ENCODE results near the gene KCNIP1. TPM values are rescaled to one million over a fixed set of nuclear protein-coding genes. Genes with fewer than 3 reads are reported as not detected.

Gene KCNIP1
- total RNA-seq, 1 experiment from 2014 or later, result not detected

GRCh38 chr5:170473642-170474041, 30.2 kb upstream of the KCNIP1 start:
- POLR2A ChIA-PET, result no interaction called here
- H3K4me2 ChIP-seq (ENCODE audit: low read length), result no peak overlapping the region
- peaks cover 12% of the 10 kb centered on the region for H3K27me3 ChIP-seq (ENCODE audit: insufficient read depth, low read length)
- H3K9me2 ChIP-seq (ENCODE audit: insufficient read depth), result no peaks in the 10 kb centered on the region
- CTCF ChIA-PET, result no interaction called here
- intact Hi-C loops (cut with micrococcal nuclease), result no loop called here
- ATAC-seq, result no peak
- no peak overlapping the region for H3K9ac ChIP-seq (ENCODE audit: low read length)
- no peak overlapping the region for H3K4me3 ChIP-seq (replicated peaks in 1 of 2; ENCODE audit: low read depth in 1 of 2, low read length in 2 of 2)
- TF ChIP-seq SRF (IDR thresholded peaks at IDR 0.05; ENCODE audit: low read depth) (no peak), SIN3A (IDR thresholded peaks at IDR 0.05; ENCODE audit: low read depth) (no peak), ELF1 (IDR thresholded peaks at IDR 0.05; ENCODE audit: borderline replicate concordance, low read depth) (no peak), ZBTB33 (IDR thresholded peaks at IDR 0.05; ENCODE audit: extremely low read depth, insufficient replicate concordance, low read length) (no peak)
- H4K20me1 ChIP-seq (ENCODE audit: insufficient read depth), result no peaks in the 10 kb centered on the region
- no peaks in the 10 kb centered on the region for H3K9me3 ChIP-seq (ENCODE audit: control insufficient read depth in 1 of 2, insufficient read depth in 1 of 2, low read depth in 1 of 2, low read length in 2 of 2)
- H3K4me1 ChIP-seq (ENCODE audit: control insufficient read depth in 1 of 2, insufficient read depth in 2 of 2, low read length in 2 of 2), result no peaks in the 10 kb centered on the region
- RAD21 ChIA-PET (ENCODE audit: low non-redundant PET in 1 of 2, low total read pairs in 2 of 2, uncharacterized antibody in 2 of 2, unreplicated experiment in 2 of 2), result no interaction called here
- no peak overlapping the region for H3K27ac ChIP-seq (ENCODE audit: low read depth, low read length)
- DNase-seq (ENCODE audit: low read depth, low spot score), result no peak
- no peaks in the 10 kb centered on the region for H3K79me2 ChIP-seq (ENCODE audit: insufficient read depth, low read length)
- BruUV-seq (replicated peaks), result no TSS peak
- no peaks in the 10 kb centered on the region for H3K36me3 ChIP-seq (ENCODE audit: control insufficient read depth in 1 of 2, insufficient read depth in 2 of 2, low read length in 2 of 2)
- H2AFZ ChIP-seq (ENCODE audit: low read depth, low read length, poor library complexity, severe bottlenecking), result no peak overlapping the region

- intact Hi-C loops (cut with micrococcal nuclease), result no loop called here
These were observed 29.1 kb upstream of the KCNIP1 start for GRCh38 chr5:170474489-170475274.

More at GRCh38 chr5:170474489-170475274, 29.1 kb upstream of the KCNIP1 start:
- H4K20me1 ChIP-seq (ENCODE audit: insufficient read depth), result no peaks in the 10 kb centered on the region
- DNase-seq (ENCODE audit: low read depth, low spot score) (no peak), ATAC-seq (no peak)
- H3K4me2 ChIP-seq (ENCODE audit: low read length), result no peak overlapping the region
- H3K9me2 ChIP-seq (ENCODE audit: insufficient read depth), result no peaks in the 10 kb centered on the region
- no peaks in the 10 kb centered on the region for H3K79me2 ChIP-seq (ENCODE audit: insufficient read depth, low read length)
- no peak overlapping the region for H3K4me3 ChIP-seq (replicated peaks in 1 of 2; ENCODE audit: low read depth in 1 of 2, low read length in 2 of 2)
- H3K36me3 ChIP-seq (ENCODE audit: control insufficient read depth in 1 of 2, insufficient read depth in 2 of 2, low read length in 2 of 2), result no peaks in the 10 kb centered on the region
- no peak overlapping the region for H3K9ac ChIP-seq (ENCODE audit: low read length)
- H3K27ac ChIP-seq (ENCODE audit: low read depth, low read length), result no peak overlapping the region
- ChIA-PET POLR2A (no interaction called here), RAD21 (ENCODE audit: low non-redundant PET in 1 of 2, low total read pairs in 2 of 2, uncharacterized antibody in 2 of 2, unreplicated experiment in 2 of 2) (no interaction called here), CTCF (no interaction called here)
- peaks cover 5% of the 10 kb centered on the region; the same call in 1 of the 2 replicates for H3K27me3 ChIP-seq (ENCODE audit: insufficient read depth, low read length)
- TF ChIP-seq SP1 (IDR thresholded peaks at IDR 0.05; ENCODE audit: low read depth) (no peak), EGR1 (IDR thresholded peaks at IDR 0.05; ENCODE audit: low read depth) (no peak)
- no peaks in the 10 kb centered on the region for H3K9me3 ChIP-seq (ENCODE audit: control insufficient read depth in 1 of 2, insufficient read depth in 1 of 2, low read depth in 1 of 2, low read length in 2 of 2)
- no peak overlapping the region for H2AFZ ChIP-seq (ENCODE audit: low read depth, low read length, poor library complexity, severe bottlenecking)
- peaks cover 0 to 4% of the 10 kb centered on the region in 2 experiments; a peak in 3 of 4 replicates for H3K4me1 ChIP-seq (ENCODE audit: control insufficient read depth in 1 of 2, insufficient read depth in 2 of 2, low read length in 2 of 2)
- no TSS peak for BruUV-seq (replicated peaks)
